ENCODE measurements around the gene RAPGEF1. TPM values are rescaled to one million over a fixed set of nuclear protein-coding genes. Genes with fewer than 3 reads are reported as not detected.

The RAPGEF1 gene
- total RNA-seq, 1 donor from 2014 or later = 119 TPM

GRCh38 chr9:131649646-131650045, 90.2 kb downstream of the RAPGEF1 start:
- DNase-seq = no peak
- intact Hi-C loops (cut with DNase I) = no loop called here

DNA sequence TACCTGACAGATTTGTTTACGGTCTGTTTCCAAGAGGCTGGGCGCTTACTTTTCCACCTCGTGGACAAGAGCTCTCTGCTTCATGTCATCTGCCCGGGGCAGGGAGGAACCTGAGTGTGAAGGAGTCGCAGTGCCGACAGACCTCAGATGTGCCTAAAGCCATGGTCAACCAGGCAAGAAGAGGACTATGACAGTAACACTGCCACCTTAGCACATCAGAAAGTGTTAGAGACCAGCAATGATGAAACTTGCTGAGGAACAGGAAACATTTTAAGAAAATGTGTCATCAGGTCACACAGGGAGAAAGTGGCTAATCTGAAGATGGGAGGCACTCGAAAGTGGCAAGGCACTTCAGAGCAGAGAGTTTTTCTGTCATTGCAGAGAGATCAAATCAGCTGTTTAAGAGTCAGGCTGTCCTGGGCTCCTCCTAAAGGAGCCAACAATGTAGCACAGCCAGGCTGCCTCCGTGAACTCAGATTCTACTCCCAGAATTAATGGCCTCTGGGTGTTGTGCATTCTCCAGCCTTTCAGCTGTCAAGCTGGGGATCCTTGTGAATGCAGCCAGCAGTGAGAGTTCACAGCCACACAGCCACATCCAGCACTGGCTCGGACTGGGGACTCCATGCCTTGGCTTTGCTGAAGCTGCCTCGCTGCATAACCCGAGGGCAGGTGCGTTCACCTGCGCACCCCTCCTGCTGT, 94.6 kb downstream of the RAPGEF1 start:
- ATAC-seq (ENCODE audit: poor library complexity) = no peak
- DNase-seq = no peak
- intact Hi-C loops (cut with DNase I) = no loop called here

More at GRCh38 chr9:131649646-131650045, 90.2 kb downstream of the RAPGEF1 start:
- no peak for ATAC-seq (ENCODE audit: poor library complexity)

DNA sequence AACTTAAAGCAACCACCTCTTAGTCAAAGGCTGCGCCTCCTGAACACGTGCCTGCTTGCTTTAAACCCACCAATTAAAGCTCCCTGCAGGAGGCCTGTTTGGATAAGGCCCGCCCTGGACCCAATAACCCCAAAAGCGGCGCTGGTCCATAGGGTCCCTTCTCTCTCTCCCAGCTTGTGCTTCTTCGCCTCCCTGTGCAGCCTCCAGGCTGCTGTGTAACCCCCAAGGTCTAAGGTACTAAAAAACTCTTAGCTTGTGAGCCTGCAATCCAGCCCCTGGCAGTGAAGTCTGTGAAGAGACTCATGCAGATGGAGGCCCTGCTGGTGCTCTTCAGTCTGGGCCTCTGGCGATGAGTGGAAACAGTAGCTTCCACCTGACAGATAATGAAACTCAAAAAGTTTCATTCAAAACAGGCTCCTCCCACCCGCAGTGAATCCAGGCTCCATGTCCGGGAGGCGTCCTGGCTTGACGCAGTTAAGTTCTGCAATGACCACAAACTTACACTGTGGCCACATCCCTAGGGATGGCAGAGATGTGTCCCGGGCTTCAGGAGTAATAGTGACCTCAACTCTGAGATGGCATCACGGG, 97.3 kb downstream of the RAPGEF1 start:
- ATAC-seq (ENCODE audit: poor library complexity) = no peak
- DNase-seq = no peak
- intact Hi-C loops (cut with DNase I) = no loop called here

- DNase-seq (no peak), ATAC-seq (ENCODE audit: poor library complexity) (peak; percentile 71)
Observed at GRCh38 chr9:131641618-131642495, 98.0 kb downstream of the RAPGEF1 start.

DNA sequence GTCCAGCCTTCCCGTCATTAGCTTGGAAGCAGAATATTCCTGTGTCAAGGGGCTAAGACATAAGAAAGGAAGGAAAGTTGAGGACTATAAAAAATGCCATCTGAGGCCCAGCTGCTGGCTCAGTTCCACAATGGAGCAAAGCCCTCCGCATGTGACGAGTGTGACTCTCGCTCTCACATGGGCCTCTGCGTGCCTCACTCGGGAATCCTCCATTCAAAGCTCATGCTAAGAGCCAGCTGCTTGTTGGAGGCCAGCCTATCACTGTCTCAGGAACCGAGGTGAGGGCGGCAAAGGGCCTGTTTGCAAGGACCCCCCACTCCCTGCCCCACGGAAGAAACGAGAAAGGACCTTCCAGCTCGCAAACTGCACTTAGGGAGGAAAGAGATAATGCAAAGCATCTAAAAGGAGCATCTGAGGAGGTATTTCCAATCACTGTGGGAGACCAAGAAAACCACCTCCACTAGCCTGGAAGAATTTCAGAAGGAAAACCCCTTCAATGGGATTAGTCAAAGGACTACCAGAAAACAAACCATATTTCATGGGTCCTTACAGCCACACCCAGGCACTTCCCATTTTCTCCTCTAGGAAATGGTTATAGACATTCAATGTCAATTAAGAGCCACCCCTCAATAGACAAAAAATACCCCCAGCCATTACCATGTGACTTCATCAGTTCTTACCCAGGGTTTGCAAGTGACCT, 99.3 kb downstream of the RAPGEF1 start:
- no peak for DNase-seq
- peak; percentile 31 for ATAC-seq (ENCODE audit: poor library complexity)
- intact Hi-C loops (cut with DNase I) = no loop called here

More at GRCh38 chr9:131641618-131642495, 98.0 kb downstream of the RAPGEF1 start:
- intact Hi-C loops (cut with DNase I) = no loop called here

- intact Hi-C loops (cut with DNase I) = no loop called here
- DNase-seq (no peak), ATAC-seq (ENCODE audit: poor library complexity) (no peak)
Observed at GRCh38 chr9:131639769-131640437, 100.0 kb downstream of the RAPGEF1 start.

DNA sequence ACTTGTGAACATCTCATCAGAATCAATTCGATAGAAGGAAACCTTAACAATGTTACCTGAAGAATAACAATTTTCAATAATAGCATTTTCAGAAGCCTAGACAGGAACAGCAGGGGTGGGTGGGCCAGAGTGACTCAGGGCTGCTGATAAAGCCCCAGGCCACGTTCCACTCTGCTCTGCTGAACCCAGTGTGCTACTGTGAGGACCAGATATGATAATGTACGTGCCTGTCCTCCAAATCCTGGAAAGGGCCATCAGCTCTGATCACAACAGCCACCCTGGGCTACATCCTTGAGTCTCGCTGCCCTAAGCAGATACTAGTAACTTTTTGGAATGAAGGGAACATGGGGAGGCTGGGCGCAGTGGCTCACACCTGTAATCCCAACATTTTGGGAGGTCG, 103.3 kb downstream of the RAPGEF1 start:
- intact Hi-C loops (cut with DNase I) = no loop called here
- ATAC-seq (ENCODE audit: poor library complexity) (no peak), DNase-seq (no peak)

GRCh38 chr9:131635892-131636291, 104.0 kb downstream of the RAPGEF1 start:
- DNase-seq (no peak), ATAC-seq (ENCODE audit: poor library complexity) (no peak)
- intact Hi-C loops (cut with DNase I) = no loop called here

DNA sequence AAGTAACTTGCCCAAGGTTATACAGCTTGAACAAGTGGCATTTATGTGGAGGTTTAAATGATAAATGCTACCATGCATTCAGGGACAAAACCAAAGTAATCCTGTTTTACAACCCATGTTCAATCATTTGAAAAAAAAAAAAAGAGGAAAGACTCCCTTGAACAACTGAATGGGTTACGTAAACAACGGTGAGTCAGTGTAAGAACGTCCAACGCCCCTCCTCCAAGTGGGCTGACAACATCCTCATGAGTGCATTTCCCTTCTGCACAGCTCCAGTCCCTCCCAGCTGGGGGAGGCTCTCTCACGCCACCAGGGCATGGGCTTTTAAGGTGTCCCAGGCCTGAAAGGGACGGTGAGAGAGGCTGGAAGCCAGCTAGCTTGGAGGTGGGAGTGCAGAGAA, 104.6 kb downstream of the RAPGEF1 start:
- intact Hi-C loops (cut with DNase I) = no loop called here
- DNase-seq (peak; percentile 84), ATAC-seq (ENCODE audit: poor library complexity) (peak; percentile 93)

- no peak for ATAC-seq (ENCODE audit: poor library complexity)
- no peak for DNase-seq
- intact Hi-C loops (cut with DNase I) = no loop called here
Observed at GRCh38 chr9:131633491-131634031, 106.3 kb downstream of the RAPGEF1 start.

- ATAC-seq (ENCODE audit: poor library complexity) (no peak), DNase-seq (no peak)
- intact Hi-C loops (cut with DNase I) = no loop called here
Observed at GRCh38 chr9:131631306-131631705, 108.6 kb downstream of the RAPGEF1 start.

DNA sequence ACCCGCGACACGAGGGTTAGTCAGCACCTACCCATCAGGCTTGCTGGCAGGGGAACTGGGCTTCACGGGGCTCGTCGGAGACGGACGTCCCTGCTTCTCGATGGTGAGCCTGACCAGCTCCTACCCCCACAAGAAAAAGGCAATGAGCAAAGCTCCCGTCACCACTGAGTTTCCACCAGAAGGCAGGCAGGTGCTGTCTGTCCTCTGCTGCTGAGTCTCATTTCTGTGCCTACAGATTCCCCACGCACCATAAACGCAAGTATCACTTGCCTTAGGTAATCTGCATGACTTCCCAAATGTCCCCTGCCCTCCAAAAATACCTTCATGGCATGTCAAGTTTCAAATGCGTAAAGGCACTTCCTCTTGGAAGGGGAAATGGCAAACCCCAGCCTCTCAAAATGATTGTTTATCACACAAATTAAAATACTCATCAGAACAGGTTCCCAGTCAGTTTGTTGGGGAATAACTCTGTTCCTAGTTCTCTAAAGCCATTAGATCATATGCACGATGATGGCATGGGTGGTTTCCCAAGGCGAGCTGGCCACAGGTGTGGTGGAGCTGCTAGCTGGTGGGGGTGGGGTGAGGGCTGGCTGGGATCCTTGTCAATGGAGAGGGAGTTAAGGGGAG, 109.6 kb downstream of the RAPGEF1 start:
- intact Hi-C loops (cut with DNase I) = no loop called here
- no peak for ATAC-seq (ENCODE audit: poor library complexity)
- no peak for DNase-seq

- DNase-seq (no peak), ATAC-seq (ENCODE audit: poor library complexity) (no peak)
- intact Hi-C loops (cut with DNase I) = no loop called here
Observed at GRCh38 chr9:131629825-131630204, 110.1 kb downstream of the RAPGEF1 start.

GRCh38 chr9:131629226-131629500, 110.7 kb downstream of the RAPGEF1 start:
- ATAC-seq (ENCODE audit: poor library complexity) = no peak
- no peak for DNase-seq
- intact Hi-C loops (cut with DNase I) = no loop called here

DNA sequence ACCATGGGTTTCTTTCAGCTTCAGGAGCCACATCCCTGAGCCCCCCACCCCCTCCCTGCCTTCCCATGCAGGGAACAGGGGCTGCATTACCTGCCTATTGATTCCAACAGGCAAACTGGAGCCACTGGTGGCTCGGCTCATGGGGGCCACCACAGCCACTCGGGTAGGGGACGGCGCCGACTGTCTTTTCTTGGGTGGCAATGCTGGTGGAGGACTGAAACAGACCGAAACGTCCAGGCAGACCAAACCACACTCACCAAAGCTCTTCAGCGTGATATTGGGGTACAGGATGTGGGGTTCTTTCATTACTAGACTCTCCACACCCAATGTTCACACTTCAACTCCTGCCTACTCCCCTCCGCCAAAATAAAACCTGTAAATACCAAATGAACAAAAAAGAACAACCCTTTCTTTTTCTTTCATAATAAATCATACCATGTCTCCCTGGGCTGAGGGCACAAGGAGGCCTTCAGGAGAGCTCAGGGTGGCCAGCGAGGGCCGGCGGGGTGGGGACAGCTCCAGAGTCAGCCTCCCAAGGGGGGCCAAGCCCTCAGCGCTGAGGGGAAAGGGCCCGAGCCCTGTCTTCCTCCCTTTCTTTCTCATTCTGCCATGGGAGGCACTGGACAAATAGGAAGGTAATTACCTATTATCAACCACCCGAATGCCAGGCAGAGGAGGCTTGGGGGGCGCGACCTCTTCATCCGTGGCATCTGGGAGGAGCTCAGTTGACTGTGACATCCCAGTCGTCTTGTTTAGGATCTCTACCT, 111.2 kb downstream of the RAPGEF1 start:
- DNase-seq = no peak
- intact Hi-C loops (cut with DNase I) = no loop called here
- no peak for ATAC-seq (ENCODE audit: poor library complexity)

DNA sequence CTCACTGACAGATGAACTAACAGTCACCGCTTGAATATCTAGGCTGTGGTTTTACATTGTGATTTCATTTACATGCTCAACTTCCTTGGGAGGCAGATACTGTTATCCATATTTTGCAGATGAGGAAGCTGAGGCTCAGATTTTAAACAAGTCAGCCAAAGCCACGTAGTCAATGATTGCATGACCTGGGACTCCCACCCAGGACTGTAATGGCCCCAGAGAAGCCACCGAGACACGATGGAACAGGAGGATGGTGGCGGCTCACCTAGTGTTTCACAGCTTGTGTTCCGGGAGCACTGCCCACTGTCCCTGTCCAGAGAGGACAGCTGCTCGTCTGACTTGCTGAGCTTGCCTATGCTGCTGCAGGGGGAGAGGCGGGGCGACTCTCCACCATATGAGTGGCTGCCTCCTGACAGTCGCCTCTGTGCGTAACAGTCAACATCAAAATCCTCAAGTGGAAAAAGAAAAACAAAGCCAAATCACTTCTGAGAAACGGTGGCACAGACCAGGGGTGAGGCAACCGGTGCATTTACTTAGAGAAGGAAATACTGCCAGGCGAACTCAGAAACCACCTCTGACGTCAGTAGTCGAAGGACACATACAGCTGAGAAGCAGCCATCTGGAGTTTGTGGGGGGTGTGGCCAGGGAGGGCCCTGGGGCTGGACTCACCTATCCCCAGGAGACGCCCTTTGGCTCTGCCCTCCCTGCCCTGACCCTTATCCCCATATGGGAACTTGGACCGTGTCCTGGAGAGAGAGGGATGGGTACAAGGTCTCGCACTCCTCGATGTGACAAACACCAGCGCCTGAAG, 112.0 kb downstream of the RAPGEF1 start:
- ATAC-seq (ENCODE audit: poor library complexity) = peak; percentile 42
- intact Hi-C loops (cut with DNase I) = no loop called here
- DNase-seq = peak; percentile 60

DNA sequence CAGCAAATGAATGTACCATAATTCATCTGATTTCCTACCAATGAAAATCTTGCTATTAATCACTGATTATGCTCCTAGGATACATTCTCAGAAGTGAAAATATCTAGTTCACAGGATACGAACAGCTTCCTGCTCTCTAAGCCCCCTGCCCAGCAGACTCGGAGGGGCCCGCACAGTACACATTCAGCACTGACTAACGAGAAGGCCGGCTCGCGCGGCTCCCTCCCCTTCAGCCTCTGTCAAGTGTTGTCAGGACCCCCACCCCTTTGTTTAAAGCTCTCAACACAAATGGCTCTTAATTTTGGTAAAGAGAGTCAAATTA, 112.6 kb downstream of the RAPGEF1 start:
- intact Hi-C loops (cut with DNase I) = no loop called here
- DNase-seq = no peak
- ATAC-seq (ENCODE audit: poor library complexity) = no peak
